K562 (cell line): ENCODE measurements around the gene RNF31. TPM values are rescaled to one million over a fixed set of nuclear protein-coding genes. Genes with fewer than 3 reads are reported as not detected.

Experiments used
- BCOR ChIP-seq: fragments of 450-650 bp; IDR thresholded peaks from 2 replicates; pipeline ENCODE4 v1.6.1; 2016
- BRD9 ChIP-seq: fragments of 450-650 bp; IDR thresholded peaks from 2 replicates; pipeline ENCODE4 v1.6.1; 2018; ENCODE audit warnings: low read depth; ENCODE audit not compliant: partially characterized antibody
- CEBPG ChIP-seq, 3 experiments: fragments of 200-800 bp in 1 of 3; sonication (Bioruptor generic) in 1 of 3; sonication (generic) in 1 of 3; formaldehyde crosslinking in 1 of 3; IDR thresholded peaks in 2 of 3; conservative IDR thresholded peaks in 1 of 3; 2 replicates each; pipeline versions ENCODE4 v1.6.1 to v1.8.0; 2016 to 2022; ENCODE audit warnings: missing compliant biosample characterization in 2 of 3, missing genetic modification characterization in 2 of 3, mild to moderate bottlenecking in 1 of 3, missing genetic modification reagents in 1 of 3
- ELF1 ChIP-seq: fragments of 200-800 bp; sonication (Bioruptor generic); IDR thresholded peaks from 2 replicates; pipeline ENCODE4 v1.6.1; 2016; ENCODE audit warnings: missing genetic modification characterization, missing compliant biosample characterization
- GMEB1 ChIP-seq: fragments of 250-450 bp; sonication (Bioruptor Pico); IDR thresholded peaks from 2 replicates; pipeline ENCODE4 v1.4.0; 2020; ENCODE audit warnings: mild to moderate bottlenecking
- L3MBTL2 ChIP-seq: fragments of 450-650 bp; IDR thresholded peaks from 2 replicates; pipeline ENCODE4 v1.6.1; 2016; ENCODE audit warnings: mild to moderate bottlenecking, moderate library complexity
- PHF20 ChIP-seq: fragments of 450-650 bp; IDR thresholded peaks from 2 replicates; pipeline ENCODE4 v1.6.1; 2018; ENCODE audit not compliant: partially characterized antibody
- POLR2AphosphoS2 ChIP-seq: IDR thresholded peaks from 2 replicates; pipeline ENCODE4 v1.6.1; 2012; ENCODE audit warnings: low read length, improper control_type of control experiment
- POLR2G ChIP-seq: fragments of 200-400 bp; formaldehyde crosslinking; IDR thresholded peaks from 2 replicates; pipeline ENCODE4 v1.6.1; 2017; ENCODE audit warnings: low read depth, mild to moderate bottlenecking, antibody characterized with exemption, low read length, moderate library complexity
- POLR3G ChIP-seq: IDR thresholded peaks from 2 replicates; pipeline ENCODE4 v1.6.1; 2011; ENCODE audit not compliant: insufficient read length, insufficient replicate concordance; ENCODE audit errors: extremely low read depth
- PPARD ChIP-seq: fragments of 250-450 bp; sonication (Bioruptor Pico); IDR thresholded peaks from 2 replicates; pipeline ENCODE4 v1.8.0; 2022; ENCODE audit warnings: inconsistent platforms, mild to moderate bottlenecking, moderate library complexity
- RCOR1 ChIP-seq, 2 experiments: IDR thresholded peaks; 2 replicates each; pipeline ENCODE4 v1.6.1; 2012; ENCODE audit warnings: low read depth in 2 of 2, low read length in 2 of 2, borderline replicate concordance in 1 of 2, improper control_type of control experiment in 1 of 2
- RFX5 ChIP-seq: IDR thresholded peaks from 2 replicates; pipeline ENCODE4 v1.6.1; 2011; ENCODE audit warnings: low read depth, mild to moderate bottlenecking, improper control_type of control experiment, low read length
- RNF2 ChIP-seq: sonication (generic); IDR thresholded peaks from 2 replicates; pipeline ENCODE4 v1.6.1; 2016
- TEAD1 ChIP-seq, 2 experiments: fragments of 450-650 bp in 1 of 2; sonication (generic) in 1 of 2; formaldehyde crosslinking; IDR thresholded peaks; 2 replicates each; pipeline versions ENCODE4 v1.4.0 to v1.8.0; 2020 to 2022; ENCODE audit warnings: mild to moderate bottlenecking in 2 of 2, missing genetic modification reagents in 1 of 2
- XRCC3 ChIP-seq: fragments of 450-650 bp; IDR thresholded peaks from 2 replicates; pipeline ENCODE4 v1.6.1; 2017; ENCODE audit warnings: mild to moderate bottlenecking, moderate library complexity
- ZBTB26 ChIP-seq: fragments of 450-650 bp; formaldehyde crosslinking; IDR thresholded peaks from 2 replicates; pipeline ENCODE4 v1.4.0; 2022; ENCODE audit warnings: missing genetic modification characterization
- ZFP91 ChIP-seq: sonication (generic); formaldehyde crosslinking; IDR thresholded peaks from 2 replicates; pipeline ENCODE4 v1.8.0; 2022; ENCODE audit warnings: mild to moderate bottlenecking, missing genetic modification reagents
- ZNF232 ChIP-seq: sonication (generic); formaldehyde crosslinking; IDR thresholded peaks from 2 replicates; pipeline ENCODE4 v1.8.0; 2022; ENCODE audit warnings: mild to moderate bottlenecking, missing genetic modification reagents
- ZNF384 ChIP-seq: IDR thresholded peaks from 2 replicates; pipeline ENCODE4 v1.6.1; 2012; ENCODE audit warnings: low read depth, low read length, improper control_type of control experiment
- ZNF561 ChIP-seq: fragments of 450-650 bp; formaldehyde crosslinking; conservative IDR thresholded peaks from 2 replicates; pipeline ENCODE4 v1.4.0; 2020; ENCODE audit warnings: mild to moderate bottlenecking, moderate library complexity
- ZNF589 ChIP-seq: fragments of 200-800 bp; sonication (Bioruptor generic); IDR thresholded peaks from 2 replicates; pipeline ENCODE4 v1.6.1; 2016; ENCODE audit warnings: low read depth, missing genetic modification characterization, missing compliant biosample characterization
- ZNF79 ChIP-seq: fragments of 250-450 bp; sonication (Bioruptor Pico); IDR thresholded peaks from 2 replicates; pipeline ENCODE4 v1.4.0; 2020; ENCODE audit warnings: low read depth, mild to moderate bottlenecking, moderate library complexity
- polyA plus RNA-seq, 8 experiments: library from polyadenylated mRNA; depleted of rRNA in 4 of 8; stranded (reverse) in 5 of 8; unstranded in 3 of 8; fragments of >200 nt; fragmentation: Nextera tagmentation in 2 of 8; fragmentation: Illumina TruSeq in 1 of 8; extraction: Ambion mirVana in 2 of 8; extraction: Trizol in 1 of 8; gene quantifications; 2 replicates each; pipeline versions ENCODE4 v1.2.1 to v1.2.3, GENCODE V29; 2011 to 2014; ENCODE audit warnings: inconsistent platforms in 1 of 8, missing spikeins in 1 of 8
- total RNA-seq, 7 experiments: library from RNA; depleted of rRNA in 6 of 7; stranded (reverse); fragments of >200 nt in 6 of 7; fragmentation: Illumina TruSeq in 2 of 7; extraction: Trizol in 2 of 7; gene quantifications; 2 replicates each; pipeline versions ENCODE4 v1.2.1 to v1.2.3, GENCODE V29; 2011 to 2021; ENCODE audit warnings: low replicate concordance in 1 of 7

The RNF31 gene
- total and polyA plus RNA-seq, 9 of the 15 experiments (the other 6 are each of a cell fraction or from before 2014, with no cell fraction given): 3.1 to 47.6 (median 19.1) TPM

GRCh38 chr14:24113801-24114531 lies 33.3 kb upstream of the RNF31 start (continued):
- no peak for TF ChIP-seq ZNF384
- peak; percentile 91 for TF ChIP-seq POLR2G
- no peak for TF ChIP-seq PPARD (CRISPR knock-in tag)
- TF ChIP-seq POLR3G: no peak
- TF ChIP-seq ZNF232 (CRISPR knock-in tag): 0 out of 2 replicates have a peak, but pooled peaks have one; percentile 43
- TF ChIP-seq GMEB1 (CRISPR knock-in tag): peak; percentile 10; the same call in 1 of the 2 replicates
- no peak for TF ChIP-seq RCOR1 (IDR thresholded peaks at IDR 0.05; ENCODE audit: borderline replicate concordance in 1 of 2, low read depth in 2 of 2, low read length in 2 of 2)
- TF ChIP-seq RNF2: peak; percentile 31; the same call in 1 of the 2 replicates
- TF ChIP-seq RFX5: no peak
- peak; percentile 68; the same call in 1 of the 2 replicates for TF ChIP-seq L3MBTL2
- TF ChIP-seq ELF1 (tag): no peak; the same call in 1 of the 2 replicates
- 0 out of 2 replicates have a peak, but pooled peaks have one; percentile 52 for TF ChIP-seq ZNF561 (CRISPR knock-in tag)
- TF ChIP-seq PHF20: peak; percentile 39
- peak in 1 of 2 experiments; percentile 10; a peak in 1 of 4 replicates for TF ChIP-seq TEAD1 (CRISPR knock-in tag; IDR thresholded peaks at IDR 0.05)
- no peak for TF ChIP-seq XRCC3
- TF ChIP-seq POLR2AphosphoS2: no peak
- TF ChIP-seq ZBTB26 (CRISPR knock-in tag): no peak
- TF ChIP-seq BCOR: peak; percentile 47; the same call in 1 of the 2 replicates
- peak; percentile 82 for TF ChIP-seq ZNF589
- peak; percentile 79 for TF ChIP-seq CEBPG (CRISPR knock-in tag; IDR thresholded peaks at IDR 0.05)
- TF ChIP-seq CEBPG (tag; conservative IDR thresholded peaks at IDR 0.05 in 1 of 2, IDR thresholded peaks at IDR 0.05 in 1 of 2): peak; percentile 62 to 63; a peak in 2 of 4 replicates
- peak; percentile 59 for TF ChIP-seq BRD9
- TF ChIP-seq ZNF79 (CRISPR knock-in tag): no peak
- peak; percentile 88 for TF ChIP-seq ZFP91 (CRISPR knock-in tag)
